ENCODE data around the gene CHSY1. TPM values are rescaled to one million over a fixed set of nuclear protein-coding genes. Genes with fewer than 3 reads are reported as not detected.

Gene CHSY1
- polyA plus RNA-seq, 1 donor from 2014 or later, result 16.1 TPM

DNA sequence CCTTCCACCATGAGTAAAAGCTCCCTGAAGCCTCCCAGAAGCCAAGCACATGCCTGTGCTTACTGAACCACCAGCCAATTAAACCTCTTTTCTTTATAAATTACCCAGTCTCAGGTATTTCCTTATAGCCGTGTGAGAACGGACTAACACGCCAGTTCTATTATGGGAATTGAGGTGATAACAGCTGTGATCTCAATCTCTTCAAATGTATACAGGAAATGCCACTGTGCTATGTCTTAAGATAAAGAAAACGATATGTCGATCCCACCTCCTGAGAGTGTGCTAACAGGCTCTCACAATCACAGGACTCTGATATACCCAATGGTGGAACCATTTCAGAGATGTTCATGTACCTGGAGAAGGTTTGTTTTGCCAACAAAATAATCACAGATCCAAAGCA, 26.2 kb downstream of the CHSY1 start:
- H3K36me3 ChIP-seq (ENCODE audit: insufficient read depth, low read length), result no peaks in the 10 kb centered on the region
- peaks cover 67% of the 10 kb centered on the region for H3K79me2 ChIP-seq (replicated peaks; ENCODE audit: insufficient read depth, low read length)
- H3K9me3 ChIP-seq (ENCODE audit: low read length), result no peaks in the 10 kb centered on the region
- H3K9me2 ChIP-seq (ENCODE audit: insufficient read depth, low read length), result no peaks in the 10 kb centered on the region
- no peaks in the 10 kb centered on the region for H3K27me3 ChIP-seq (ENCODE audit: insufficient read depth, low read depth, low read length)
- H3F3A ChIP-seq (ENCODE audit: insufficient read depth, low read length, poor library complexity, severe bottlenecking), result no peaks in the 10 kb centered on the region
- no peak overlapping the region for H3K27ac ChIP-seq (ENCODE audit: low read length)
- H3K9ac ChIP-seq (ENCODE audit: low read length), result no peak overlapping the region
- H2AFZ ChIP-seq (ENCODE audit: low read depth, low read length), result no peak overlapping the region
- no peak overlapping the region for H3K4me3 ChIP-seq (ENCODE audit: low read length)
- no peaks in the 10 kb centered on the region for H4K20me1 ChIP-seq (ENCODE audit: insufficient read depth)
- no peak for TF ChIP-seq SMC3 (conservative IDR thresholded peaks at IDR 0.05; ENCODE audit: poor library complexity)
- no peak for TF ChIP-seq EP300 (conservative IDR thresholded peaks at IDR 0.05; ENCODE audit: poor library complexity, severe bottlenecking)
- no peak for TF ChIP-seq EZH2 (IDR thresholded peaks at IDR 0.05; ENCODE audit: borderline replicate concordance, insufficient read depth, low read length, poor library complexity, severe bottlenecking)
- TF ChIP-seq, protein P1, sequence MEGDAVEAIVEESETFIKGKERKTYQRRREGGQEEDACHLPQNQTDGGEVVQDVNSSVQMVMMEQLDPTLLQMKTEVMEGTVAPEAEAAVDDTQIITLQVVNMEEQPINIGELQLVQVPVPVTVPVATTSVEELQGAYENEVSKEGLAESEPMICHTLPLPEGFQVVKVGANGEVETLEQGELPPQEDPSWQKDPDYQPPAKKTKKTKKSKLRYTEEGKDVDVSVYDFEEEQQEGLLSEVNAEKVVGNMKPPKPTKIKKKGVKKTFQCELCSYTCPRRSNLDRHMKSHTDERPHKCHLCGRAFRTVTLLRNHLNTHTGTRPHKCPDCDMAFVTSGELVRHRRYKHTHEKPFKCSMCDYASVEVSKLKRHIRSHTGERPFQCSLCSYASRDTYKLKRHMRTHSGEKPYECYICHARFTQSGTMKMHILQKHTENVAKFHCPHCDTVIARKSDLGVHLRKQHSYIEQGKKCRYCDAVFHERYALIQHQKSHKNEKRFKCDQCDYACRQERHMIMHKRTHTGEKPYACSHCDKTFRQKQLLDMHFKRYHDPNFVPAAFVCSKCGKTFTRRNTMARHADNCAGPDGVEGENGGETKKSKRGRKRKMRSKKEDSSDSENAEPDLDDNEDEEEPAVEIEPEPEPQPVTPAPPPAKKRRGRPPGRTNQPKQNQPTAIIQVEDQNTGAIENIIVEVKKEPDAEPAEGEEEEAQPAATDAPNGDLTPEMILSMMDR (IDR thresholded peaks at IDR 0.05; ENCODE audit: poor library complexity, severe bottlenecking), result no peak
- TF ChIP-seq, protein P2, sequence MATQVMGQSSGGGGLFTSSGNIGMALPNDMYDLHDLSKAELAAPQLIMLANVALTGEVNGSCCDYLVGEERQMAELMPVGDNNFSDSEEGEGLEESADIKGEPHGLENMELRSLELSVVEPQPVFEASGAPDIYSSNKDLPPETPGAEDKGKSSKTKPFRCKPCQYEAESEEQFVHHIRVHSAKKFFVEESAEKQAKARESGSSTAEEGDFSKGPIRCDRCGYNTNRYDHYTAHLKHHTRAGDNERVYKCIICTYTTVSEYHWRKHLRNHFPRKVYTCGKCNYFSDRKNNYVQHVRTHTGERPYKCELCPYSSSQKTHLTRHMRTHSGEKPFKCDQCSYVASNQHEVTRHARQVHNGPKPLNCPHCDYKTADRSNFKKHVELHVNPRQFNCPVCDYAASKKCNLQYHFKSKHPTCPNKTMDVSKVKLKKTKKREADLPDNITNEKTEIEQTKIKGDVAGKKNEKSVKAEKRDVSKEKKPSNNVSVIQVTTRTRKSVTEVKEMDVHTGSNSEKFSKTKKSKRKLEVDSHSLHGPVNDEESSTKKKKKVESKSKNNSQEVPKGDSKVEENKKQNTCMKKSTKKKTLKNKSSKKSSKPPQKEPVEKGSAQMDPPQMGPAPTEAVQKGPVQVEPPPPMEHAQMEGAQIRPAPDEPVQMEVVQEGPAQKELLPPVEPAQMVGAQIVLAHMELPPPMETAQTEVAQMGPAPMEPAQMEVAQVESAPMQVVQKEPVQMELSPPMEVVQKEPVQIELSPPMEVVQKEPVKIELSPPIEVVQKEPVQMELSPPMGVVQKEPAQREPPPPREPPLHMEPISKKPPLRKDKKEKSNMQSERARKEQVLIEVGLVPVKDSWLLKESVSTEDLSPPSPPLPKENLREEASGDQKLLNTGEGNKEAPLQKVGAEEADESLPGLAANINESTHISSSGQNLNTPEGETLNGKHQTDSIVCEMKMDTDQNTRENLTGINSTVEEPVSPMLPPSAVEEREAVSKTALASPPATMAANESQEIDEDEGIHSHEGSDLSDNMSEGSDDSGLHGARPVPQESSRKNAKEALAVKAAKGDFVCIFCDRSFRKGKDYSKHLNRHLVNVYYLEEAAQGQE (IDR thresholded peaks at IDR 0.05; ENCODE audit: borderline replicate concordance), result no peak
- no peak for TF ChIP-seq TAF1 (IDR thresholded peaks at IDR 0.05; ENCODE audit: low read depth)
- TF ChIP-seq RAD21 (conservative IDR thresholded peaks at IDR 0.05), result no peak
- TF ChIP-seq MXI1 (conservative IDR thresholded peaks at IDR 0.05; ENCODE audit: poor library complexity, severe bottlenecking), result no peak
- TF ChIP-seq POLR2AphosphoS5 (IDR thresholded peaks at IDR 0.05), result no peak
- H3K4me2 ChIP-seq (ENCODE audit: low read length), result no peak overlapping the region

DNA sequence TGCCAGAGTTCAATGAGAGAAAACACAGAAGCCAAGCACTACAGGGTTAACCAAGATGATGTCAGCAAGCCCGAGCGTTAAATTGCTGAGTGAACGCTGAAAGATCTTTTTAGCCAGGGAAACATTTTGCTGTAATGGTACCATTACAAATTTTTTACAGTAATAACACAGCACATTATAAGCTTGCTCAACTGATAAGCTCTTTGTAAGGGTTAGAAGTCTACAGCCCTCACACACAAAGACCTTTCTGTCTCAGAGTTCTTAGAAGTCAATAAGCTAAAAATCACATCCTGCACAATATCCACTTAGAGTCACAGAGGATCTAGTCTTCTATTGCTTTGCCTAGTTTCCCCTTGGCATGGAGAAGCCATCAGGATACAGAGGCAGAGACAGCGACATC, 29.9 kb downstream of the CHSY1 start:
- no peaks in the 10 kb centered on the region for H4K20me1 ChIP-seq (ENCODE audit: insufficient read depth)
- H3K27ac ChIP-seq (ENCODE audit: low read length), result peak overlapping the region; percentile 7
- no peak overlapping the region for H2AFZ ChIP-seq (ENCODE audit: low read depth, low read length)
- peak overlapping the region; percentile 42 for H3K4me3 ChIP-seq (ENCODE audit: low read length)
- no peak overlapping the region for H3K4me2 ChIP-seq (ENCODE audit: low read length)
- peaks cover 54% of the 10 kb centered on the region for H3K79me2 ChIP-seq (replicated peaks; ENCODE audit: insufficient read depth, low read length)
- no peaks in the 10 kb centered on the region for H3K9me2 ChIP-seq (ENCODE audit: insufficient read depth, low read length)
- H3K27me3 ChIP-seq (ENCODE audit: insufficient read depth, low read depth, low read length), result no peaks in the 10 kb centered on the region
- no peak overlapping the region for H3K9ac ChIP-seq (ENCODE audit: low read length)
- TF ChIP-seq, protein P1 (IDR thresholded peaks at IDR 0.05; ENCODE audit: poor library complexity, severe bottlenecking), result no peak
- TF ChIP-seq EZH2 (IDR thresholded peaks at IDR 0.05; ENCODE audit: borderline replicate concordance, insufficient read depth, low read length, poor library complexity, severe bottlenecking), result no peak
- TF ChIP-seq SMC3 (conservative IDR thresholded peaks at IDR 0.05; ENCODE audit: poor library complexity), result no peak
- no peak for TF ChIP-seq POLR2AphosphoS5 (IDR thresholded peaks at IDR 0.05)
- no peak for TF ChIP-seq RAD21 (conservative IDR thresholded peaks at IDR 0.05)
- no peak for TF ChIP-seq EP300 (conservative IDR thresholded peaks at IDR 0.05; ENCODE audit: poor library complexity, severe bottlenecking)
- no peak for TF ChIP-seq MXI1 (conservative IDR thresholded peaks at IDR 0.05; ENCODE audit: poor library complexity, severe bottlenecking)
- TF ChIP-seq, protein P2 (IDR thresholded peaks at IDR 0.05; ENCODE audit: borderline replicate concordance), result no peak
- no peak for TF ChIP-seq TAF1 (IDR thresholded peaks at IDR 0.05; ENCODE audit: low read depth)
- H3K36me3 ChIP-seq (ENCODE audit: insufficient read depth, low read length), result no peaks in the 10 kb centered on the region
- H3F3A ChIP-seq (ENCODE audit: insufficient read depth, low read length, poor library complexity, severe bottlenecking), result no peaks in the 10 kb centered on the region
- no peaks in the 10 kb centered on the region for H3K9me3 ChIP-seq (ENCODE audit: low read length)

All from neural cell (in vitro differentiated cells).